GM11168 (cell line): Measurements from ENCODE around the gene CAPZA3.
"Not testable (repeated sequence)": the region's sequence is repeated elsewhere in the genome, so short reads cannot be mapped to it uniquely, and the experiment has no call there.

Source experiments
- in situ Hi-C: fragments of 300-500 bp; cut with MboI; formaldehyde crosslinking; loops from one replicate; pipeline ENCODE4 v1.12.0; 2022; ENCODE audit warnings: low sequenced_read_pairs; ENCODE audit not compliant: unreplicated experiment

The CAPZA3 gene

DNA sequence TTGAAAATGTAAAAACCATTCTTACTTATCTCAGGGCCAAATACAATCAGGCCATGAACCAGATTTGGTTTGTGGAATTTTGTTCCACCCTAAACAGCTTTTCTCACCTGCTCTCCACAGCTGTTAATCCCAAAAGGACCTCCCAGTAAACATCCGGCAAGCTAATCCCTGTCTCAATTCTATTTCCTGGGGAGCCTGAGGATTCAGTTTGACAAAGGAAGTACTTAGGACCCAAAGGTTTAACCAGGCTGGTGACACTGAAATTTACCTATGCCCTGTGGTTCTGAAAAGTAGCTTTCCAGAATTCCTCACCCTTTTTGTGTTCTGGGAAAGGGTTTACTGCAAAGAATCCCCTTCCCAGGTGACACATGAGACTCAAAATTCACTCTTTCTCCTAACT lies 15.0 kb downstream of the CAPZA3 start:
- in situ Hi-C loops = no loop called here

DNA sequence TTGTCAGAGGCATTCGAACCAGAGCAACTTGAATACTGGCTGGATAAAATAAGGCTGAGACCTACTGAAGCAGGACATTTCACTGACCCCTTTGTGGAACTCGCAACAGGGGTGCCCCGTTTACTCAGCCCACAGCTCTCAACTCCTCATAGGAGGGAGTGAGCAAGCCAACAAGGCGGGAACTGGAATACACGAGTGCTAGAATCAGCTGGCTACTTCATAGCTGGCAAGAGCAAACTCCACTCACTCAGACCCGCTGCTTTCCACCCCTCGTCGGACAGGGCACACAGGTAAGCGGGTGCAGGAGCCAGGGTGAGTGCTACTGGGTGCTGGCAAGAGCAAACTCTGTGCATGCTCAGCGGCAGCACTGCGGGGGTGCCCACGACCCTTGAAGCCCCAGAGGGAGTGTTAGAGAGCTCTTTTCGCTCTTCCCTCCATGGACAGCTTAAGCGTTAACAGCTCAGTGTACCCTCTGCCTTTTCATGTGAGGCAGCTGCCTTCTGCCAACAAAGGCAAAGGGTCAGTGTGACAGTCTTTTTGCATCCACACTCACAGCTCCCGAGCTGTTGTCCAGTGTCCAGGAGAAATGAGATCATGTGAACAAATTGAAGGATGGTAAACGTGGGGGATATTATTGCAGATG lies 15.7 kb downstream of the CAPZA3 start:
- in situ Hi-C loops = no loop called here

GRCh38 chr12:18754124-18754707 lies 16.3 kb downstream of the CAPZA3 start:
- in situ Hi-C loops = no loop called here

DNA sequence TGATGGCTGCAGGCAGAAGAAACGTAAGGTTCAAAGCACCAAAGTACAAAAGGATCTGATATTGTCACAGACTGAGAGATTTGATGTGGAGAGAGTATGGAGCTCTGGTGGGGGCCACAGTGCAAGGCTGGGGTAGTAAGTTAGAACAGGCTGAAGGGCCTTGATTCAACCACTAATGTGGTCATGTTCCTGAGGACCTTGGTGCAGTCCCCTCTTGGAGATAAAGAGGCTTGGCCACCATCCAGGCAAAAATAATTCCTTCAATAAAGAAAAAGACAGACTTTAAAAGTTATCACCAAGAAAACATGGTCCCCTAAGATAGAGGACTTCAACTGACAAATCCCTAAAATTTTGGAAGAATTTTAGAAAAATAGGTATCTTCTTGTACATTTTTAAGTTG lies 17.4 kb downstream of the CAPZA3 start:
- in situ Hi-C loops = no loop called here

GRCh38 chr12:18766479-18766878 lies 28.6 kb downstream of the CAPZA3 start:
- in situ Hi-C loops = not testable (repeated sequence)

DNA sequence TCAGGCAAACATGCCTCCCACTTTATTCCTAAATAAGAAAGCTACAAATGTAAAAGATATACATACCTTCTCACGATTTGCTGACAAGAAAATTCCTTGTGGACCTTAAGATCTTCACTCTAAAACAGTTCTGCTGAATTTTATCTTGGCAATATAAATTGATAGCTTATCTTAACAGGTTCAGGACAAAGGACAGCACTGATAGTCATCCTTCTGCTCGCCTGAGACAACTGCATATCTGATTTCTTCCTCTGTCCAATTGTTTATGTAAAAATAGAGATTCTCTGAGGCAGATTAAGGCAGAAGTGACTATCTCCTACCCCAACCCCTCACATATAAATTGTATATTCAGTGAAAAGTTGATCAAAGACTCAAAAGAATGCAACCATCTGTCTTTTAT lies 44.9 kb downstream of the CAPZA3 start:
- in situ Hi-C loops = no loop called here

GRCh38 chr12:18785465-18785864 lies 47.5 kb downstream of the CAPZA3 start:
- in situ Hi-C loops = not testable (repeated sequence)
